Measurements from ENCODE around the gene PSMA2. TPM values are rescaled to one million over a fixed set of nuclear protein-coding genes. Genes with fewer than 3 reads are reported as not detected.

PSMA2 gene
- total RNA-seq, 1 donor from 2014 or later, result 60.8 TPM

DNA sequence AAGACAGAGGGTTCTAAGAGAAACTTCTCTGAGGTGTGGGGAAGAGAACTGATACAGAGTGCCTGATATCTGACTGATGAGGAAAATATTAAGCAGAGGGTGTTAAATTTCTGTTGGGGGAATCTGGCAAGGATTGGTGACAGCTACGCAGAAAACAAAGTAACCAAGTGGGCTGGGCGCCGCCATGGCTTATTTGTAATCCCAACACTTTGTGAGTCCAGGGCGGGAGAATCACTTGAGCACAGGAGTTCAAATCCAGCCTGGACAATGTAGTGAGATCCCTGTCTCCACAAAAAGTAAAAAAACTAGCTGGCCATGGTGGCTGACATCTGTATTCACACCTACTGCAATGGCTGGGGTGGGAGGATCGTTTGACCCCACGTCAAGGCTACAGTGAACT lies 18.0 kb downstream of the PSMA2 start:
- Mint-ChIP-seq H3K27ac (ENCODE audit: unreplicated experiment) (peak overlapping the region; percentile 81), H3K36me3 (ENCODE audit: low read depth) (peaks cover 13% of the 10 kb centered on the region), H3K27me3 (ENCODE audit: low read depth) (no peaks in the 10 kb centered on the region), H3K4me1 (ENCODE audit: low read depth) (peaks cover 48% of the 10 kb centered on the region), H3K9me3 (ENCODE audit: low read depth) (no peaks in the 10 kb centered on the region), H3K4me3 (ENCODE audit: unreplicated experiment) (no peak overlapping the region)
- TF ChIP-seq, protein P1, sequence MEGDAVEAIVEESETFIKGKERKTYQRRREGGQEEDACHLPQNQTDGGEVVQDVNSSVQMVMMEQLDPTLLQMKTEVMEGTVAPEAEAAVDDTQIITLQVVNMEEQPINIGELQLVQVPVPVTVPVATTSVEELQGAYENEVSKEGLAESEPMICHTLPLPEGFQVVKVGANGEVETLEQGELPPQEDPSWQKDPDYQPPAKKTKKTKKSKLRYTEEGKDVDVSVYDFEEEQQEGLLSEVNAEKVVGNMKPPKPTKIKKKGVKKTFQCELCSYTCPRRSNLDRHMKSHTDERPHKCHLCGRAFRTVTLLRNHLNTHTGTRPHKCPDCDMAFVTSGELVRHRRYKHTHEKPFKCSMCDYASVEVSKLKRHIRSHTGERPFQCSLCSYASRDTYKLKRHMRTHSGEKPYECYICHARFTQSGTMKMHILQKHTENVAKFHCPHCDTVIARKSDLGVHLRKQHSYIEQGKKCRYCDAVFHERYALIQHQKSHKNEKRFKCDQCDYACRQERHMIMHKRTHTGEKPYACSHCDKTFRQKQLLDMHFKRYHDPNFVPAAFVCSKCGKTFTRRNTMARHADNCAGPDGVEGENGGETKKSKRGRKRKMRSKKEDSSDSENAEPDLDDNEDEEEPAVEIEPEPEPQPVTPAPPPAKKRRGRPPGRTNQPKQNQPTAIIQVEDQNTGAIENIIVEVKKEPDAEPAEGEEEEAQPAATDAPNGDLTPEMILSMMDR (IDR thresholded peaks at IDR 0.05), result no peak
- DNase-seq (ENCODE audit: low spot score), result no peak

- Mint-ChIP-seq H3K36me3 (ENCODE audit: low read depth) (peaks cover 11% of the 10 kb centered on the region), H3K4me1 (ENCODE audit: low read depth) (peaks cover 48% of the 10 kb centered on the region), H3K9me3 (ENCODE audit: low read depth) (no peaks in the 10 kb centered on the region), H3K27ac (ENCODE audit: unreplicated experiment) (peak overlapping the region; percentile 81), H3K4me3 (ENCODE audit: unreplicated experiment) (no peak overlapping the region), H3K27me3 (ENCODE audit: low read depth) (no peaks in the 10 kb centered on the region)
- TF ChIP-seq, protein P1 (IDR thresholded peaks at IDR 0.05), result no peak
- no peak for DNase-seq (ENCODE audit: low spot score)
These were observed 18.4 kb downstream of the PSMA2 start for GRCh38 chr7:42913591-42913990.

DNA sequence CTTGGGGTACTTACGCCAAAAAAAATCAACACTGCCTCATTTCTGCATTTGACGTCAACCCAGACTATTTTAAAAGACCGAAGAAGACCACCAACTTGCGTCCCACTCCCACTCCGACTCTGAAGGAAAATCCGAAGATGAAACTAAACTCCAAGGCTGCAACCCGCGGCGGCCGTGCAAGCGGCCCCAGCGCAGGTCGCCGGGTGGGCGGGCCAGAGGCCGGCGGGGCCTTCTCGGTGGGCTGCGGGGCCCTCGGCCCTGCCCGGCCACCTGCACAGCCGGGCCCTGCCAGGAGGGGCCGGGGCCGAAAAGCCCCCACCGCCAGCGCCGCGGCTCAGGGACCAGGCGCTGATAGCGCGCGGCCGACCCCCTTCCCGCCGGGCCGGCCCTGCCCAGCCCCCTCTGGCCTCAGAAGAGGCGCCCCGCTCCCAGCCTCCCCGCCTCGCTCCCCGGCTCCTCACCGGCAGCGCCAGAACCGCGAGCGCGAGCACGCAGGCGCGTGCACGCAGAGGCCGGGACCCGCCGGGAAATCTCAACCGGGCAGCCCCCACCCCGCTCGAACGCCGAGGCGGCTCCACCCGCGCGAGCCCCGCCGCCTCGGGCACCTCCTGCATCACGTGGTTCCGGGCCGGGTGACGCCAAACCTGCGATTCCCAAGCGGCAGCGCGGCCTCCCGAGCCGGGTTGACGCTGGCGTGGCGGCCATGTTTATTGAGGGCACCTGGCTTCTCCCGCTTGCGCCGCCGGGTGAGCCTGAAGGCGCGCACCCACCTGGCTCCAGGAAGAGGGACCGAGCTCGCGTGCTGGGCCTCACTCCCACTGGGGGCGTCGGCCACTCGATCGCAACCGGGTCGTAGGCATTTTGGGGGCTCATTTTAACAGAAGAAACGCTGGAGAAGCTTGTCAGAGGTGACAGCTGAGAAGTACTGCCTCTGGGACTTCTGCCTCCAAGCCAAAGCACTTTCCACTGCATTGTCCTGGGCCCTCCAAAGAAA lies 20.2 kb downstream of the PSMA2 start, which contains the start of gene C7orf25:
TSS of gene C7orf25 (minus strand) at position 617 of the 994 bp plus-strand sequence. CDS start 1,170 bp downstream, outside the sequence.
- H3K27me3 Mint-ChIP-seq (ENCODE audit: low read depth), result no peaks in the 10 kb centered on the region
- peaks cover 7% of the 10 kb centered on the region for H3K36me3 Mint-ChIP-seq (ENCODE audit: low read depth)
- DNase-seq (ENCODE audit: low spot score), result peak; percentile 99
- no peaks in the 10 kb centered on the region for H3K9me3 Mint-ChIP-seq (ENCODE audit: low read depth)
- TF ChIP-seq, protein P1 (IDR thresholded peaks at IDR 0.05), result no peak
- H3K4me1 Mint-ChIP-seq (ENCODE audit: low read depth), result peaks cover 59% of the 10 kb centered on the region
- peak within 1 kb of the TSS; percentile 98 for H3K4me3 Mint-ChIP-seq (ENCODE audit: unreplicated experiment)
- H3K27ac Mint-ChIP-seq (ENCODE audit: unreplicated experiment), result peak within 1 kb of the TSS; percentile 94

DNA sequence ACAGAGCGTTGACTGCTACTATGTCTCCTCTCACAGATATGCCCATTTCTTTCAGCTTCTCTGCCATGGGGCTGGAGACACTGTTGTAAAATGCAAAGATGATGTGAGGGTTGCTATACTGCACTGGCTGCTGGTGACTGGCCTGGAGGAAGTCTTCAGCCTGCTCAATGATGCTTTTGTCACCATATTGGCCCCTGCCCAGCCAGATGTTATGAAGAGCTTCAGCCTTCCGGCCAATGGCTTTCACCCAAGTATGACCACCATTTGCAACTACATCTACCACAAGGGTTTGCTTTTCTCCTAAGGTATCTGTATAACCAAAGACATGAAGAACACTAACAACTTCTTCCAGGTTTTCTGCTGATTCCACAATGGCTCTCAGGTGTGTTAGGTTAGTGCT lies 21.7 kb downstream of the PSMA2 start:
- no peak overlapping the region for H3K27ac Mint-ChIP-seq (ENCODE audit: unreplicated experiment)
- H3K9me3 Mint-ChIP-seq (ENCODE audit: low read depth), result no peaks in the 10 kb centered on the region
- no peak overlapping the region for H3K4me3 Mint-ChIP-seq (ENCODE audit: unreplicated experiment)
- DNase-seq (ENCODE audit: low spot score), result no peak
- no peaks in the 10 kb centered on the region for H3K27me3 Mint-ChIP-seq (ENCODE audit: low read depth)
- H3K36me3 Mint-ChIP-seq (ENCODE audit: low read depth), result no peaks in the 10 kb centered on the region
- H3K4me1 Mint-ChIP-seq (ENCODE audit: low read depth), result peaks cover 50% of the 10 kb centered on the region
- TF ChIP-seq, protein P1 (IDR thresholded peaks at IDR 0.05), result no peak

DNA sequence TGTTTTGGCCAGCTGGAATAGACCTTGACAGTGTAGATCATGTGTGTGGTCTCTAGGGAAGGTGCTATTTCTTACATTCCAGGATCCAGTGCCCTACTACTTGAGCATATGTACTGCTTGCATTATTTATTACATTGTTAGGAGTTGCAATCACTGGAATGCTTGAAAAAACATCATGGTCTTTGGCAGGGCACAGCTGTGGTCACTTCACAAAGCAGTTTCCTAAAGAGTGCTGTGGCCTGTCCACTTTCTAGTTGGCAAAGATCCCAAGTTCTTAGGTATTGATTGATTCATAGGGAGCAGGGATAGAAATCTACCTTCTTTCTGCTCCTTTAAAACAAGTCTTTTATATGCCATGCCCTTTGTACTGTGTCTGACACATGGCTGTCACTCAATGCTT lies 24.7 kb downstream of the PSMA2 start:
- TF ChIP-seq, protein P1 (IDR thresholded peaks at IDR 0.05), result no peak
- DNase-seq (ENCODE audit: low spot score), result no peak
- H3K36me3 Mint-ChIP-seq (ENCODE audit: low read depth), result no peaks in the 10 kb centered on the region
- no peaks in the 10 kb centered on the region for H3K9me3 Mint-ChIP-seq (ENCODE audit: low read depth)
- no peak overlapping the region for H3K27ac Mint-ChIP-seq (ENCODE audit: unreplicated experiment)
- peaks cover 24% of the 10 kb centered on the region for H3K4me1 Mint-ChIP-seq (ENCODE audit: low read depth)
- H3K4me3 Mint-ChIP-seq (ENCODE audit: unreplicated experiment), result no peak overlapping the region
- H3K27me3 Mint-ChIP-seq (ENCODE audit: low read depth), result no peaks in the 10 kb centered on the region

All from chondrocyte (in vitro differentiated cells).